Measurements from ENCODE around the gene PGLYRP1.

Gene PGLYRP1

GRCh38 chr19:46030812-46031550 lies 8.1 kb upstream of the PGLYRP1 start:
- no peak overlapping the region for H3K4me3 ChIP-seq (ENCODE audit: low read depth, low read length)
- POLR2A ChIA-PET, result no interaction called here
- TF ChIP-seq, protein P1, sequence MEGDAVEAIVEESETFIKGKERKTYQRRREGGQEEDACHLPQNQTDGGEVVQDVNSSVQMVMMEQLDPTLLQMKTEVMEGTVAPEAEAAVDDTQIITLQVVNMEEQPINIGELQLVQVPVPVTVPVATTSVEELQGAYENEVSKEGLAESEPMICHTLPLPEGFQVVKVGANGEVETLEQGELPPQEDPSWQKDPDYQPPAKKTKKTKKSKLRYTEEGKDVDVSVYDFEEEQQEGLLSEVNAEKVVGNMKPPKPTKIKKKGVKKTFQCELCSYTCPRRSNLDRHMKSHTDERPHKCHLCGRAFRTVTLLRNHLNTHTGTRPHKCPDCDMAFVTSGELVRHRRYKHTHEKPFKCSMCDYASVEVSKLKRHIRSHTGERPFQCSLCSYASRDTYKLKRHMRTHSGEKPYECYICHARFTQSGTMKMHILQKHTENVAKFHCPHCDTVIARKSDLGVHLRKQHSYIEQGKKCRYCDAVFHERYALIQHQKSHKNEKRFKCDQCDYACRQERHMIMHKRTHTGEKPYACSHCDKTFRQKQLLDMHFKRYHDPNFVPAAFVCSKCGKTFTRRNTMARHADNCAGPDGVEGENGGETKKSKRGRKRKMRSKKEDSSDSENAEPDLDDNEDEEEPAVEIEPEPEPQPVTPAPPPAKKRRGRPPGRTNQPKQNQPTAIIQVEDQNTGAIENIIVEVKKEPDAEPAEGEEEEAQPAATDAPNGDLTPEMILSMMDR (IDR thresholded peaks at IDR 0.05; ENCODE audit: insufficient read depth, low read length, missing control alignments), result no peak
- CTCF ChIA-PET, result interaction anchor here (4.8 to 23.4 kb wide), 3 partner anchors 49 to 235 kb away, joined by 27 to 523 read pairs (median 207); no protein-coding TSS in a partner anchor
- no peak for DNase-seq (ENCODE audit: low read depth, low spot score)

- POLR2A ChIA-PET, result interaction anchor here (1.3 kb wide), 1 partner anchor 31 kb away, joined by 3 read pairs; the partner anchor contains the start of gene CCDC61
- TF ChIP-seq, protein P1 (IDR thresholded peaks at IDR 0.05; ENCODE audit: insufficient read depth, low read length, missing control alignments), result no peak
- no peak for DNase-seq (ENCODE audit: low read depth, low spot score)
- H3K4me3 ChIP-seq (ENCODE audit: low read depth, low read length), result no peak overlapping the region
- CTCF ChIA-PET, result interaction anchor here (0.9 to 23.4 kb wide), 13 partner anchors 8 to 258 kb away, joined by 3 to 523 read pairs (median 39); partner anchors contain the start of gene IGFL4
These were observed 3.0 kb upstream of the PGLYRP1 start for GRCh38 chr19:46025835-46026234.

DNA sequence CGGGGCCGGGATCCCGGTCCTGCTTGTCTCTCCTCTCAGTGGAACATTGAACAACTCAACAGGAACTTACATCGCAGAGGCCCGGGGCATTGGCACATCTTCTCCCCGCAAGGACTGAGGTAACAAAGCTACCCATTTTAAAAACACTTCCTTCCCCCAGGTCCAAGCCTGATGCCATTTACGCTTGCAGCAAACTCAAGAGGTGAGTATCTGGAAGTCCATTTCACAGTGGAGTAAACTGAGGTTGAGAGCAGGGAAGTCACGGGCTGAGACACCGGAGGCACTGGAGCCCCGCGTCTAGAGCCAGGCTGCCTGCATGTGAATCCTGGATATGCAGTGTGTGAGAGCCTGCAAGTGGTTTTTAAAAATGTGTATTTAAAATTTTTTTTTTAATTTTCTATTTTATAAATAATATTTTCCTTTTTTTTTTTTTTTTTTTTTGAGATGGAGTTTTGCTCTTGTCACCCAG lies 492 bp upstream of the PGLYRP1 start:
- ChIA-PET CTCF (interaction anchor here (0.9 to 23.4 kb wide), 6 partner anchors 10 to 242 kb away, joined by 3 to 523 read pairs (median 10); no protein-coding TSS in a partner anchor), POLR2A (no interaction called here)
- DNase-seq (ENCODE audit: low read depth, low spot score), result no peak
- no peak overlapping the region for H3K4me3 ChIP-seq (ENCODE audit: low read depth, low read length)
- TF ChIP-seq, protein P1 (IDR thresholded peaks at IDR 0.05; ENCODE audit: insufficient read depth, low read length, missing control alignments), result no peak

DNA sequence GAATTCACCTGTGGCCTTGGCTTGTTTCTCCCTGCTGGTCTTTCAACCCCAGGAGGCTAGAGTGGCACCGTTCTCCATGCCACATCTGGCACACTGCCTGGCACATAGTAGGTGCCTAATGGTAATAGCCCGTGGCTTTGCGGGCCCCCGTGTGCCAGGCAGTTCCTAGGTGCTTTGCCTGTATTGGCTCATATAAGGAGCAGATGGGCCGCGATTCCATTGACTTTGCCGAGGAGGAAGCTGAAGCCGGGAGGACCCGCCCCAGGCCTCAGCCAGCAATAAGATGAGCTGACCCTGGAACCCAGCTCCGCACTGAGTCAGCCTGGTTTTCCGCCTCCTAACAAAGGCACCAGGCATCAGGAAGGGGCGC lies 807 bp downstream of the PGLYRP1 start:
- CTCF ChIA-PET, result interaction anchor here (2.7 to 23.4 kb wide), 3 partner anchors 12 to 243 kb away, joined by 15 to 523 read pairs (median 207); no protein-coding TSS in a partner anchor
- TF ChIP-seq, protein P1 (IDR thresholded peaks at IDR 0.05; ENCODE audit: insufficient read depth, low read length, missing control alignments), result no peak
- POLR2A ChIA-PET, result no interaction called here
- no peak for DNase-seq (ENCODE audit: low read depth, low spot score)
- H3K4me3 ChIP-seq (ENCODE audit: low read depth, low read length), result no peak overlapping the region

GRCh38 chr19:46021531-46022041 lies 1.3 kb downstream of the PGLYRP1 start:
- CTCF ChIA-PET, result interaction anchor here (0.7 to 23.4 kb wide), 8 partner anchors 6 to 243 kb away, joined by 3 to 523 read pairs (median 9); partner anchors contain the start of gene IGFL4
- POLR2A ChIA-PET, result no interaction called here
- H3K4me3 ChIP-seq (ENCODE audit: low read depth, low read length), result no peak overlapping the region
- TF ChIP-seq, protein P1 (IDR thresholded peaks at IDR 0.05; ENCODE audit: insufficient read depth, low read length, missing control alignments), result no peak
- DNase-seq (ENCODE audit: low read depth, low spot score), result no peak

GRCh38 chr19:46020819-46021125 lies 2.1 kb downstream of the PGLYRP1 start:
- POLR2A ChIA-PET, result no interaction called here
- H3K4me3 ChIP-seq (ENCODE audit: low read depth, low read length), result no peak overlapping the region
- CTCF ChIA-PET, result interaction anchor here (0.9 to 23.4 kb wide), 8 partner anchors 6 to 244 kb away, joined by 3 to 523 read pairs (median 18); partner anchors contain the start of gene IGFL4
- no peak for DNase-seq (ENCODE audit: low read depth, low spot score)
- TF ChIP-seq, protein P1 (IDR thresholded peaks at IDR 0.05; ENCODE audit: insufficient read depth, low read length, missing control alignments), result no peak
